GM06990 (cell line): ENCODE data around the gene IL23A.
A peak's percentile ranks its signal among the peaks of the same experiment; 100 is the strongest.

Source experiments
- DNase-seq: peaks from one replicate; pipeline ENCODE4 v3.0.0-alpha.2; 2011; ENCODE audit not compliant: insufficient read length; ENCODE audit errors: extremely low read depth
- H3K27me3 ChIP-seq: replicated peaks from 2 replicates; pipeline ENCODE4 v1.6.0; 2011; ENCODE audit warnings: low read length; ENCODE audit not compliant: control insufficient read depth, insufficient read depth
- H3K36me3 ChIP-seq: 2 replicates; pipeline ENCODE4 v1.5.1; 2011; ENCODE audit warnings: low read length; ENCODE audit not compliant: control insufficient read depth, insufficient read depth
- H3K4me3 ChIP-seq: replicated peaks from 2 replicates; pipeline ENCODE4 v1.5.1; 2011; ENCODE audit warnings: low read depth, mild to moderate bottlenecking, control low read depth, low read length
- CTCF ChIP-seq: IDR thresholded peaks from 2 replicates; pipeline ENCODE4 v1.5.1; 2011; ENCODE audit warnings: low read length, control low read depth, mild to moderate bottlenecking, inconsistent platforms; ENCODE audit not compliant: insufficient read depth, poor library complexity, severe bottlenecking

IL23A gene

GRCh38 chr12:56338308-56339157 lies at the start of gene IL23A:
IL23A (plus strand) TSS chr12:56338884; CDS start chr12:56339045, 161 bp downstream.
- Histone ChIP-seq H3K27me3 (no peaks in the 10 kb centered on the region), H3K4me3 (peak within 1 kb of the TSS; percentile 26), H3K36me3 (peaks cover 17% of the 10 kb centered on the region)
- DNase-seq, result peak; percentile 63
- no peak for TF ChIP-seq CTCF

GRCh38 chr12:56293795-56294194 lies 44.9 kb upstream of the IL23A start:
- Histone ChIP-seq H3K27me3 (no peaks in the 10 kb centered on the region), H3K4me3 (no peak overlapping the region), H3K36me3 (peaks cover 5% of the 10 kb centered on the region)
- no peak for TF ChIP-seq CTCF
- DNase-seq, result no peak

GRCh38 chr12:56296295-56296694 lies 42.4 kb upstream of the IL23A start:
- Histone ChIP-seq H3K36me3 (peaks cover 2% of the 10 kb centered on the region), H3K27me3 (no peaks in the 10 kb centered on the region), H3K4me3 (no peak overlapping the region)
- no peak for DNase-seq
- TF ChIP-seq CTCF, result no peak

- no peak for DNase-seq
- TF ChIP-seq CTCF, result no peak
- no peaks in the 10 kb centered on the region for H3K27me3 ChIP-seq
- H3K36me3 ChIP-seq, result no peaks in the 10 kb centered on the region; the same call in none of the 2 replicates
- no peak overlapping the region for H3K4me3 ChIP-seq
Observed at GRCh38 chr12:56297400-56297799, 41.3 kb upstream of the IL23A start.

GRCh38 chr12:56298828-56299227 lies 39.9 kb upstream of the IL23A start:
- no peaks in the 10 kb centered on the region for H3K27me3 ChIP-seq
- no peak for TF ChIP-seq CTCF
- H3K4me3 ChIP-seq, result peak overlapping the region; percentile 90
- no peak for DNase-seq
- H3K36me3 ChIP-seq, result no peaks in the 10 kb centered on the region; the same call in 1 of the 2 replicates
